ENCODE results near the gene SPRR1A. TPM values are rescaled to one million over a fixed set of nuclear protein-coding genes. Genes with fewer than 3 reads are reported as not detected.

SPRR1A gene, protein sequence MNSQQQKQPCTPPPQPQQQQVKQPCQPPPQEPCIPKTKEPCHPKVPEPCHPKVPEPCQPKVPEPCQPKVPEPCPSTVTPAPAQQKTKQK
- total RNA-seq = not detected

GRCh38 chr1:152983743-152984142 is at the start of gene SPRR1A:
Gene SPRR1A, plus strand, starts transcription at chr1:152984081. Its CDS starts 1,150 bp downstream, at chr1:152985231.
- 69% methylated on average over 3 of the region's 3 CpGs for WGBS
- intact Hi-C loops (cut with DNase I) = no loop called here

GRCh38 chr1:152940614-152941013 is 43.3 kb upstream of the SPRR1A start:
- H3K9me3 ChIP-seq = no peaks in the 10 kb centered on the region
- H3K27me3 ChIP-seq = no peaks in the 10 kb centered on the region
- peak; percentile 80 for DNase-seq (ENCODE audit: extremely low spot score)
- no peak overlapping the region for H3K4me3 ChIP-seq
- H3K4me1 ChIP-seq = no peaks in the 10 kb centered on the region
- no peaks in the 10 kb centered on the region for H3K36me3 ChIP-seq
- TF ChIP-seq EP300 (IDR thresholded peaks at IDR 0.05) = no peak
- TF ChIP-seq CTCF (IDR thresholded peaks at IDR 0.05) = no peak
- TF ChIP-seq POLR2AphosphoS5 (IDR thresholded peaks at IDR 0.05) = no peak
- no peak for TF ChIP-seq POLR2A (IDR thresholded peaks at IDR 0.05; ENCODE audit: low read depth)
- intact Hi-C loops (cut with DNase I) = no loop called here
- 93% methylated on average over 1 of the region's 1 CpG for WGBS
- H3K27ac ChIP-seq (replicated peaks in 1 of 4) = no peak overlapping the region

More at GRCh38 chr1:152983743-152984142, at the start of gene SPRR1A:
- peak; percentile 45 for DNase-seq (ENCODE audit: extremely low spot score)
- Histone ChIP-seq H3K27me3 (no peaks in the 10 kb centered on the region), H3K9me3 (no peaks in the 10 kb centered on the region), H3K36me3 (no peaks in the 10 kb centered on the region), H3K4me1 (no peaks in the 10 kb centered on the region), H3K4me3 (no peak within 1 kb of the TSS), H3K27ac (replicated peaks in 1 of 4) (no peak within 1 kb of the TSS)
- TF ChIP-seq POLR2A (IDR thresholded peaks at IDR 0.05; ENCODE audit: low read depth) (no peak), EP300 (IDR thresholded peaks at IDR 0.05) (no peak)

DNA sequence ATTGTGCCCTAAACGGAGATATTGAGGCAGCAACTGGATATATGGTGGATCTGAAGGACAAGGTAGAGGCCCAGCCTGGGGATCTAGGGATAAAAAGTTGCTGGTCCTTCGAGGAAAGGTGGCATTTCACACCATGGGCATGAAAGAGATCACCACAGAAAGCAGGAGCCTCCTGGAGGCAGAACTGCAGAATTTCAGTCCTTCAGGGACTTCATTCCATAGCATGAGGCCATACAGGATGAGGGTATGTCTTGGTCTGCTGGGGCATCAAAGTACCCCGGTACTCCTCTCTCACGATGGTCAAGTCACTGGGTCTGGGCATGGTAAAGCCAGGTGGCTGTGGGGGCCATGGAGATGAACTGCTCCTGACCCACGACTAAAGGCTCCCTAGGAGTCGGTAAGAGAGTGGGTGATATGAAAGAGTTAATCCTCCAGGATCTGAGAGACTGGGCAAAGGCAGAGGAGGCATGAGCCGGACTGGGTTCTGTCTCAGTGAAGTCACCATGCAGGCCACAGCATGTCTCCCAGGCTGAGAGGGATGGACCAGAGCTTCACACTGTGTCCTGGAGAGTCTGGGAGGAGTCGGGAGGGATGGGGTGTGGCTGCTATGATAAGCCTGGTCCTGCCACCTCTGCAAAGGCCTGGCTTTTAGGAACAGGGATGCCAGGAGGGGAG is 42.7 kb upstream of the SPRR1A start:
- Histone ChIP-seq H3K4me3 (no peak overlapping the region), H3K27ac (replicated peaks in 1 of 4) (no peak overlapping the region), H3K4me1 (no peaks in the 10 kb centered on the region), H3K27me3 (no peaks in the 10 kb centered on the region), H3K9me3 (no peaks in the 10 kb centered on the region), H3K36me3 (no peaks in the 10 kb centered on the region)
- 70% methylated on average over 7 of the region's 8 CpGs for WGBS
- TF ChIP-seq POLR2AphosphoS5 (IDR thresholded peaks at IDR 0.05) (no peak), CTCF (IDR thresholded peaks at IDR 0.05) (no peak), EP300 (IDR thresholded peaks at IDR 0.05) (no peak), POLR2A (IDR thresholded peaks at IDR 0.05; ENCODE audit: low read depth) (no peak)
- peak; percentile 77 for DNase-seq (ENCODE audit: extremely low spot score)
- intact Hi-C loops (cut with DNase I) = no loop called here

GRCh38 chr1:152942161-152942560 is 41.7 kb upstream of the SPRR1A start:
- H3K27ac ChIP-seq (replicated peaks in 1 of 4) = no peak overlapping the region
- no peaks in the 10 kb centered on the region for H3K9me3 ChIP-seq
- 89% methylated on average over 2 of the region's 2 CpGs for WGBS
- H3K4me1 ChIP-seq = no peaks in the 10 kb centered on the region
- H3K27me3 ChIP-seq = no peaks in the 10 kb centered on the region
- intact Hi-C loops (cut with DNase I) = no loop called here
- TF ChIP-seq POLR2AphosphoS5 (IDR thresholded peaks at IDR 0.05) = no peak
- TF ChIP-seq POLR2A (IDR thresholded peaks at IDR 0.05; ENCODE audit: low read depth) = no peak
- no peak for TF ChIP-seq CTCF (IDR thresholded peaks at IDR 0.05)
- no peak for TF ChIP-seq EP300 (IDR thresholded peaks at IDR 0.05)
- peak; percentile 50 for DNase-seq (ENCODE audit: extremely low spot score)
- no peak overlapping the region for H3K4me3 ChIP-seq
- no peaks in the 10 kb centered on the region for H3K36me3 ChIP-seq

DNA sequence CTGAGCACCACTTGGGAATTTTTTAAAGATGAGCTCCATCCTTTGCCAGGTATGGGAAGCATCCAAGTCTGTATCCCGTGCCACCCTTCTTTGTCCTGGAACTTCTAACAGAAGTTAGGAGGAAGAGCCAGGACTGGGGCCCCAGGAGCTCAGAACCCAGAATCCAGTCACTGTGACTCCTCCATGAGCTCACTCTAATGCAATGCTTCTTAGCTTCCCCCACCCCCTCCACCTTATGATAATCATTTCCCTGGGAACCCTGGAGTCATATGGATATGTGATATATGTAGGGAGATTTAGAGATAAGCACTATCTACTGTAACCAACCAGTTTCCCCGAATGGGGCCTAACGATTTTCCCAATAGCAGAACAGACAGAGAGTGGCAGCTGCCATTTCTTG is 37.6 kb upstream of the SPRR1A start:
- Histone ChIP-seq H3K27me3 (no peaks in the 10 kb centered on the region), H3K4me1 (no peaks in the 10 kb centered on the region), H3K4me3 (no peak overlapping the region), H3K36me3 (no peaks in the 10 kb centered on the region), H3K9me3 (no peaks in the 10 kb centered on the region), H3K27ac (replicated peaks in 1 of 4) (no peak overlapping the region)
- TF ChIP-seq CTCF (IDR thresholded peaks at IDR 0.05) = no peak
- no peak for TF ChIP-seq POLR2A (IDR thresholded peaks at IDR 0.05; ENCODE audit: low read depth)
- no peak for TF ChIP-seq EP300 (IDR thresholded peaks at IDR 0.05)
- TF ChIP-seq POLR2AphosphoS5 (IDR thresholded peaks at IDR 0.05) = no peak
- 78% methylated on average over 3 of the region's 3 CpGs for WGBS
- intact Hi-C loops (cut with DNase I) = no loop called here
- no peak for DNase-seq (ENCODE audit: extremely low spot score)

Data from esophagus muscularis mucosa (tissue), 4 donors.